Measurements from ENCODE around the gene KAZN.

- TF ChIP-seq EZH2 (IDR thresholded peaks at IDR 0.05; ENCODE audit: insufficient read depth, low read length), result no peak
- no peak for TF ChIP-seq CTCF (IDR thresholded peaks at IDR 0.05; ENCODE audit: insufficient read depth, low read depth, low read length)
Observed at GRCh38 chr1:14973773-14974172, 375.3 kb downstream of the KAZN start.
